Stomach (tissue), 9 donors: Measurements from ENCODE around the gene ITPRIPL2. TPM values are rescaled to one million over a fixed set of nuclear protein-coding genes. Genes with fewer than 3 reads are reported as not detected.

Experiments
- DNase-seq, 2 donors: peaks; one replicate each; pipeline versions ENCODE4 v3.0.0 to v3.0.0-alpha.2; 2013 to 2019
- H3K27ac ChIP-seq, 5 donors: fragments of 200-600 bp in 4 of 5; sonication (generic) in 4 of 5; one replicate each; pipeline ENCODE4 v1.5.1; 2013 to 2019; ENCODE audit warnings: mild to moderate bottlenecking in 1 of 5, moderate library complexity in 1 of 5
- H3K27me3 ChIP-seq, 3 donors: fragments of 200-600 bp; sonication (generic); one replicate each; pipeline ENCODE4 v1.5.1; 2017 to 2019; ENCODE audit warnings: mixed run types in 1 of 3
- H3K36me3 ChIP-seq, 4 donors: fragments of 200-600 bp; sonication (generic); 1 replicate in 3 of 4; 2 replicates in 1 of 4; pipeline ENCODE4 v1.5.1; 2016 to 2019
- H3K4me1 ChIP-seq, 4 donors: fragments of 200-600 bp; sonication (generic); one replicate each; pipeline ENCODE4 v1.5.1; 2016 to 2019
- H3K4me3 ChIP-seq, 4 donors: fragments of 200-600 bp; sonication (generic) in 3 of 4; one replicate each; pipeline ENCODE4 v1.5.1; 2016 to 2019; ENCODE audit warnings: mild to moderate bottlenecking in 1 of 4
- H3K9me3 ChIP-seq, 4 donors: fragments of 200-600 bp; sonication (generic); one replicate each; pipeline ENCODE4 v1.5.1; 2016 to 2019
- CTCF ChIP-seq, 7 experiments: fragments of 450-650 bp in 4 of 7; fragments of 200-600 bp in 3 of 7; sonication (generic) in 3 of 7; IDR thresholded peaks; one replicate each; pipeline ENCODE4 v1.5.1; 2016 to 2019; ENCODE audit warnings: antibody characterized with exemption in 7 of 7, control low read depth in 2 of 7, mild to moderate bottlenecking in 1 of 7
- EP300 ChIP-seq: sonication (generic); formaldehyde crosslinking; IDR thresholded peaks from one replicate; pipeline ENCODE4 v1.6.1; 2017; ENCODE audit warnings: antibody characterized with exemption
- POLR2A ChIP-seq, 4 donors: fragments of 450-650 bp; IDR thresholded peaks; one replicate each; pipeline ENCODE4 v1.6.1; 2016; ENCODE audit warnings: antibody characterized with exemption in 4 of 4, control low read depth in 2 of 4, mild to moderate bottlenecking in 1 of 4, moderate library complexity in 1 of 4
- POLR2AphosphoS5 ChIP-seq, 3 donors: sonication (generic); formaldehyde crosslinking; IDR thresholded peaks; one replicate each; pipeline ENCODE4 v1.6.1; 2016; ENCODE audit warnings: antibody characterized with exemption in 3 of 3
- whole genome bisulfite sequencing, 5 donors: extraction: QIAGEN DNeasy Blood & Tissue Kit in 3 of 5; methylation state at CpG; one replicate each; pipeline versions ENCODE4 v1.1.5 to v1.1.7; 2013 to 2018; 5-methylcytosine and 5-hydroxymethylcytosine counted together
- intact Hi-C: fragments of 100-400 bp; cut with DNase I; formaldehyde crosslinking; loops from one replicate; pipeline ENCODE4 v1.15.1; 2023; ENCODE audit warnings: low total_unique reads
- polyA plus RNA-seq, 3 donors: library from polyadenylated mRNA; stranded (reverse); fragments of 200-250 nt; gene quantifications; one replicate each; pipeline ENCODE4 v1.2.3, GENCODE V29; 2013
- total RNA-seq, 5 donors: library from RNA; depleted of rRNA; stranded (reverse); fragments of >200 nt; gene quantifications; one replicate each; pipeline versions ENCODE4 v1.1.0 to v1.2.3, GENCODE V29; 2014 to 2016
- donor health status: healthy with polysubstance abuse.
- donor health status: Bipolar disorder and iron deficiency.
- donor health status: healthy.

Gene ITPRIPL2
- total and polyA plus RNA-seq, 8 donors: 7.6 to 48.7 (median 21.6) TPM

DNA sequence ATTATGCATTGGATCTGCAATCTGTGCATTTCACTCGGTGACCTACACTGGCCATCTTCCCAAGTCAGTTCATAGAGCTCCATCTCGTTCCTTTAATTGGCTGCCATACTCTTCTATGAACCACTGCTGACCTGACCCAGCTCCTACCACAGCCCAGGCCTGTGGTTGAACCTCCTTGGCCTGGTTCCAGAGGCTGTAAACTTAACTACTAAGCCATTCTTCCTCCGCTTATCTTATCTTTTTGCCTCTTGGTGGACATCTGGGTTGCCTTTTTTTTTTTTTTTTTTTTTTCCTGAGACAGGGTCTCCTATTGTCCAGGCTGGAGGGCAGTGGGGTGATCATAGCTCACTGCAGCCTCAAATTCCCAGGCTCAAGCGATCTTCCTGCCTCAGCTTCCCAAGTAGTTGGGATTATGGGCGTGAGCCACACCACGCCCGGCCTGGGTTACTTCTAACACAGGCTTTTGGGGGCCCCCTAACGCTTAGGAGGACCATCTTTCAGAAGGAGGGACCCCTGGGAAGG is 28.0 kb upstream of the ITPRIPL2 start:
- peaks cover 14 to 17% (median 15%) of the 10 kb centered on the region in 4 donors for H3K4me1 ChIP-seq
- peaks cover 0 to 16% (median 16%) of the 10 kb centered on the region in 4 donors for H3K36me3 ChIP-seq
- H3K4me3 ChIP-seq: no peak overlapping the region
- peak; percentile 49 to 52 for DNase-seq
- TF ChIP-seq CTCF (IDR thresholded peaks at IDR 0.05): no peak
- TF ChIP-seq POLR2A (IDR thresholded peaks at IDR 0.05): no peak
- TF ChIP-seq POLR2AphosphoS5 (IDR thresholded peaks at IDR 0.05): no peak
- no peak for TF ChIP-seq EP300
- no peaks in the 10 kb centered on the region for H3K27me3 ChIP-seq
- intact Hi-C loops: loop anchor here (5.0 kb wide), 2 partner anchors 82 to 287 kb away; partner anchors contain the start of gene SYT17
- H3K9me3 ChIP-seq: no peaks in the 10 kb centered on the region
- 18 to 37% (median 34%) methylated on average over 8 of the region's 8 CpGs for WGBS, 5 donors
- H3K27ac ChIP-seq: no peak overlapping the region

DNA sequence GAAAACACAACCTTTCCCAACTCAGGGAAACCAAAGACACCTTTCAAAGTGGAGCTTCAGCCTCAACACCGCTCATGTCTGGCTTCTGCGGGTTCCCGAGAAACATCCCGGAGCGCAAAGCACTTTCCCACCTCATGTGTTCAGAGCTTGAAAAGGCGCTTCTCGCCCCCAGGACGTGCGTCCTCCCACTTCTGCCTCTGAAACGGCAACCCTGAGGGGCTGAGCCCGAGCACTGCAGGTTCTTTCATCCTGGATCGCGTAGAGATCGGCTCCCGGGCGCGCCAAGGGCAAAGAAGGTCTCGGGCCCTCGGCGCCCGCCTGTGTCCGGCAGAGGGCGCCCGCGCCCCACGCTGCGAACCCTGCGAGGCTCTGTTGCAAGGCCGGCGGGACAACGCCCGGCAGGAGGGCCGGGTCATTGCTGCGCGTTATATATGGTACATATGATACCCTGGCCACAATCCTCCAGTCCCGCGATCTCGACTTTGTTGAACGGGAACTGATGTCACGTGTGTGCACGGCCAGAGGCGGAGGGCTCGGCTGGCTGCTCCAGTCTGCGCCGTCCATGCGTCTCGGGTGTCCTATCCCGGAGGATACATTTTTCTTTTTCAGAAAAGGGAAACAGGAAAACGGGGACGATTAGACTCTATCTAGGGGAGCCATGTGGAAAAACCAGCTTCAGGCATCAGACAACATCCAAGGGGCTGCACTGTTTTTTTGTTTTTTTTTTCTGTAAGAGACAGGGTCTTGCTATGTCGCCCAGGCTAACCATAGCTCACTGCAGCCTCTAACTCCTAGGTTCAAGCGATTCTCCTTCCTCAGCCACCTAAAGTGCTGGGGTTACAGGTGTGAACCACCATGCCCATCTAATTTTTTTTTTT is 27.2 kb upstream of the ITPRIPL2 start:
- TF ChIP-seq POLR2AphosphoS5 (IDR thresholded peaks at IDR 0.05) (peak in 1 of 3 donors; percentile 79), EP300 (no peak), POLR2A (IDR thresholded peaks at IDR 0.05) (no peak), CTCF (IDR thresholded peaks at IDR 0.05) (peak in 5 of 7 experiments; percentile 88 to 99 (median 97))
- H3K27me3 ChIP-seq: no peaks in the 10 kb centered on the region
- intact Hi-C loops: loop anchor here (5.0 kb wide), 2 partner anchors 81 to 286 kb away; partner anchors contain the start of gene SYT17
- peak overlapping the region; percentile 37 to 44 (median 42) for H3K4me3 ChIP-seq
- WGBS, 5 donors: 5 to 6% (median 6%) methylated on average over 47 to 52 of the region's 52 CpGs
- peak overlapping the region in 2 of 5 donors; percentile 24 to 36 for H3K27ac ChIP-seq
- peaks cover 0 to 9% (median 8%) of the 10 kb centered on the region in 4 donors for H3K36me3 ChIP-seq
- no peaks in the 10 kb centered on the region for H3K9me3 ChIP-seq
- peak; percentile 89 to 96 for DNase-seq
- peaks cover 14 to 17% (median 15%) of the 10 kb centered on the region in 4 donors for H3K4me1 ChIP-seq

GRCh38 chr16:19088341-19088916 is 25.3 kb upstream of the ITPRIPL2 start:
- Histone ChIP-seq H3K4me3 (no peak overlapping the region), H3K4me1 (peaks cover 14 to 21% (median 17%) of the 10 kb centered on the region in 4 donors), H3K36me3 (no peaks in the 10 kb centered on the region), H3K27ac (no peak overlapping the region), H3K9me3 (no peaks in the 10 kb centered on the region), H3K27me3 (no peaks in the 10 kb centered on the region)
- no peak for DNase-seq
- TF ChIP-seq POLR2A (IDR thresholded peaks at IDR 0.05) (no peak), CTCF (IDR thresholded peaks at IDR 0.05) (no peak), POLR2AphosphoS5 (IDR thresholded peaks at IDR 0.05) (no peak), EP300 (no peak)
- WGBS, 5 donors: 84 to 90% (median 88%) methylated on average over 5 of the region's 5 CpGs
- intact Hi-C loops: loop anchor here (5.0 kb wide), 2 partner anchors 79 to 284 kb away; partner anchors contain the start of gene SYT17

GRCh38 chr16:19089410-19089955 is 24.3 kb upstream of the ITPRIPL2 start:
- no peak for DNase-seq
- no peaks in the 10 kb centered on the region for H3K9me3 ChIP-seq
- no peak overlapping the region for H3K4me3 ChIP-seq
- intact Hi-C loops: loop anchor here (5.0 kb wide), 2 partner anchors 78 to 283 kb away; partner anchors contain the start of gene SYT17
- WGBS, 5 donors: 85 to 90% (median 89%) methylated on average over 3 of the region's 3 CpGs
- H3K4me1 ChIP-seq: peaks cover 14 to 28% (median 22%) of the 10 kb centered on the region in 4 donors
- H3K27ac ChIP-seq: no peak overlapping the region
- no peak for TF ChIP-seq EP300
- no peak for TF ChIP-seq CTCF (IDR thresholded peaks at IDR 0.05)
- no peak for TF ChIP-seq POLR2AphosphoS5 (IDR thresholded peaks at IDR 0.05)
- no peak for TF ChIP-seq POLR2A (IDR thresholded peaks at IDR 0.05)
- no peaks in the 10 kb centered on the region for H3K36me3 ChIP-seq
- H3K27me3 ChIP-seq: no peaks in the 10 kb centered on the region
